Endometrium (tissue), 2 donors: ENCODE data around the gene ARHGEF33.
"Not testable (repeated sequence)": the region's sequence is repeated elsewhere in the genome, so short reads cannot be mapped to it uniquely, and the experiment has no call there.

Experiments used
- FAIRE-seq: peaks from 2 replicates; lab custom pipeline; 2012; peaks lifted over from hg19 to GRCh38; lab: Jason Lieb, UNC
- donor health status: control.
- donor health status: control.

The ARHGEF33 gene

GRCh38 chr2:38911191-38911590 is 21.5 kb downstream of the ARHGEF33 start:
- FAIRE-seq: no peak

GRCh38 chr2:38912619-38913018 is 22.9 kb downstream of the ARHGEF33 start:
- FAIRE-seq: no peak

- no peak for FAIRE-seq
Measured at GRCh38 chr2:38922389-38922788, 32.7 kb downstream of the ARHGEF33 start.

GRCh38 chr2:38922902-38923301 is 33.2 kb downstream of the ARHGEF33 start:
- no peak for FAIRE-seq

- no peak for FAIRE-seq
Measured at GRCh38 chr2:38925982-38926381, 36.3 kb downstream of the ARHGEF33 start.

- no peak for FAIRE-seq
Measured at GRCh38 chr2:38930600-38930999, 40.9 kb downstream of the ARHGEF33 start.

- FAIRE-seq: no peak
Measured at GRCh38 chr2:38932586-38932985, 42.9 kb downstream of the ARHGEF33 start.

- no peak for FAIRE-seq
Measured at GRCh38 chr2:38933653-38934052, 44.0 kb downstream of the ARHGEF33 start.

GRCh38 chr2:38934742-38935141 is 45.1 kb downstream of the ARHGEF33 start:
- no peak for FAIRE-seq

- no peak for FAIRE-seq
Measured at GRCh38 chr2:38935568-38936172, 46.0 kb downstream of the ARHGEF33 start.

- FAIRE-seq: not testable (repeated sequence)
Measured at GRCh38 chr2:38936516-38936915, 46.8 kb downstream of the ARHGEF33 start.

- FAIRE-seq: no peak
Measured at GRCh38 chr2:38937548-38937947, 47.9 kb downstream of the ARHGEF33 start.

- FAIRE-seq: no peak
Measured at GRCh38 chr2:38940746-38941145, 51.1 kb downstream of the ARHGEF33 start.

- FAIRE-seq: no peak
Measured at GRCh38 chr2:38943784-38944183, 54.1 kb downstream of the ARHGEF33 start.

GRCh38 chr2:38945372-38945771 is 55.7 kb downstream of the ARHGEF33 start:
- no peak for FAIRE-seq

GRCh38 chr2:38945911-38946310 is 56.2 kb downstream of the ARHGEF33 start:
- FAIRE-seq: no peak

- no peak for FAIRE-seq
Measured at GRCh38 chr2:38947241-38948239, 57.9 kb downstream of the ARHGEF33 start.

- FAIRE-seq: no peak
Measured at GRCh38 chr2:38948387-38948882, 58.8 kb downstream of the ARHGEF33 start.

GRCh38 chr2:38948995-38949394 is 59.3 kb downstream of the ARHGEF33 start:
- FAIRE-seq: no peak

GRCh38 chr2:38951766-38952165 is 62.1 kb downstream of the ARHGEF33 start:
- no peak for FAIRE-seq

GRCh38 chr2:38957972-38958371 is 68.3 kb downstream of the ARHGEF33 start:
- FAIRE-seq: no peak

- no peak for FAIRE-seq
Measured at GRCh38 chr2:38959466-38959865, 69.8 kb downstream of the ARHGEF33 start.

- FAIRE-seq: no peak
Measured at GRCh38 chr2:38959938-38960608, 70.4 kb downstream of the ARHGEF33 start.
